GM23248 (cell line): Measurements from ENCODE around the gene EXOC3L1.

Source experiments
- EZH2 ChIP-seq: fragments of 200-600 bp; sonication (generic); IDR thresholded peaks from 2 replicates; pipeline ENCODE4 v1.6.1; 2018; ENCODE audit warnings: antibody characterized with exemption, mild to moderate bottlenecking; ENCODE audit not compliant: insufficient read depth, poor library complexity, severe bottlenecking
- EZH2phosphoT487 ChIP-seq: fragments of 200-600 bp; sonication (generic); IDR thresholded peaks from 2 replicates; pipeline ENCODE4 v1.6.1; 2018; ENCODE audit warnings: antibody characterized with exemption, moderate library complexity, mild to moderate bottlenecking, low read depth; ENCODE audit not compliant: insufficient read depth

DNA sequence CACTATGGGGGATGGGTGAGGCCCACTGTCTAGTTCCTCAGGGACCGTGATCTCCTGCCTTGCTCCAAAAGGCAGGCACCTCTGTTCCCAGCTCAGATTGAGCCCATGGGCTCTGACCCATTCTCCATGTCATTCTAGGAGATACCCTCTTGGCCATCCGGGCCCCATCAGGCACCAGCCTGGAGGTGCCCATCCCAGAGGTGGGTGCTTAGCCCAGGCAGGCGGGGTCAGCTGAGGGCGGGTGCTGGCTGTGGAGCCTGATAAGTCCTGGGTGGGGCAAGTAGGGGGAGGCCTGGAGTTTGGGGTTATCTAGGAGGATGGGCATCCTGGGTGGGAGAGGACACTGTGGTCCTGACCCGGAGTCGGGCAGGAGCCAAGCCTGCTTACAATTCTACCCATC is 4.3 kb upstream of the EXOC3L1 start:
- TF ChIP-seq EZH2 (no peak), EZH2phosphoT487 (no peak)
